NCI-H2081 treated with DMSO at 0.1 percent for 48 hours (cell line): Measurements from ENCODE around the gene EHD4.

Experiments
- DNase-seq: peaks from one replicate; lab custom pipeline; 2025; lab: John Stamatoyannopoulos, UW

EHD4 gene

GRCh38 chr15:41994772-41995475 is 22.6 kb upstream of the EHD4 start:
- no peak for DNase-seq

- no peak for DNase-seq
These were observed 21.9 kb upstream of the EHD4 start for GRCh38 chr15:41994171-41994650.

- no peak for DNase-seq
These were observed 21.3 kb upstream of the EHD4 start for GRCh38 chr15:41993472-41994170.

GRCh38 chr15:41992803-41993190 is 20.4 kb upstream of the EHD4 start:
- DNase-seq = no peak

GRCh38 chr15:41992151-41992802 is 19.9 kb upstream of the EHD4 start:
- DNase-seq = no peak

- no peak for DNase-seq
These were observed 18.3 kb upstream of the EHD4 start for GRCh38 chr15:41990691-41991090.

- no peak for DNase-seq
These were observed 17.9 kb upstream of the EHD4 start for GRCh38 chr15:41990243-41990605.

GRCh38 chr15:41989573-41990242 is 17.4 kb upstream of the EHD4 start:
- no peak for DNase-seq

- no peak for DNase-seq
These were observed 16.7 kb upstream of the EHD4 start for GRCh38 chr15:41988896-41989572.

- no peak for DNase-seq
These were observed 15.5 kb upstream of the EHD4 start for GRCh38 chr15:41987925-41988275.

- no peak for DNase-seq
These were observed 15.0 kb upstream of the EHD4 start for GRCh38 chr15:41987246-41987924.

- DNase-seq = no peak
These were observed 13.1 kb upstream of the EHD4 start for GRCh38 chr15:41985236-41986160.

GRCh38 chr15:41984622-41985021 is 12.3 kb upstream of the EHD4 start:
- DNase-seq = no peak

GRCh38 chr15:41983621-41984571 is 11.5 kb upstream of the EHD4 start:
- DNase-seq = no peak

GRCh38 chr15:41983221-41983620 is 10.9 kb upstream of the EHD4 start:
- no peak for DNase-seq

- no peak for DNase-seq
These were observed 10.0 kb upstream of the EHD4 start for GRCh38 chr15:41982133-41982930.

GRCh38 chr15:41981371-41982132 is 9.2 kb upstream of the EHD4 start:
- DNase-seq = no peak
